ENCODE data around the gene SSR1.
A peak's percentile ranks its signal among the peaks of the same experiment; 100 is the strongest.
"Not testable (repeated sequence)": the region's sequence is repeated elsewhere in the genome, so short reads cannot be mapped to it uniquely, and the experiment has no call there.

SSR1 gene

GRCh38 chr6:7264041-7264440, 49.0 kb downstream of the SSR1 start:
- peak in 8 of 42 donors; percentile 4 to 35 (median 14) for DNase-seq
- intact Hi-C loops (cut with DNase I) = no loop called here

- intact Hi-C loops (cut with DNase I) = not testable (repeated sequence)
- DNase-seq = peak in 8 of 42 donors; percentile 1 to 33 (median 25)
Measured at GRCh38 chr6:7263519-7263805, 49.5 kb downstream of the SSR1 start.

GRCh38 chr6:7262746-7263518, 50.1 kb downstream of the SSR1 start:
- intact Hi-C loops (cut with DNase I) = no loop called here
- DNase-seq = peak in 7 of 42 donors; percentile 7 to 35 (median 25)

GRCh38 chr6:7261852-7262461, 51.0 kb downstream of the SSR1 start:
- intact Hi-C loops (cut with DNase I) = no loop called here
- DNase-seq = peak in 7 of 42 donors; percentile 7 to 44 (median 26)

GRCh38 chr6:7261032-7261841, 51.8 kb downstream of the SSR1 start:
- peak; percentile 65 to 95 (median 86) for DNase-seq
- intact Hi-C loops (cut with DNase I) = no loop called here

- DNase-seq = peak in 1 of 42 donors; percentile 20
- intact Hi-C loops (cut with DNase I) = no loop called here
Measured at GRCh38 chr6:7260291-7261031, 52.5 kb downstream of the SSR1 start.

- intact Hi-C loops (cut with DNase I) = no loop called here
- peak in 1 of 42 donors; percentile 22 for DNase-seq
Measured at GRCh38 chr6:7258231-7258763, 54.7 kb downstream of the SSR1 start.

- DNase-seq = no peak
- intact Hi-C loops (cut with DNase I) = no loop called here
Measured at GRCh38 chr6:7257521-7258230, 55.3 kb downstream of the SSR1 start.

GRCh38 chr6:7256785-7257184, 56.2 kb downstream of the SSR1 start:
- intact Hi-C loops (cut with DNase I) = no loop called here
- DNase-seq = no peak

GRCh38 chr6:7255918-7256317, 57.1 kb downstream of the SSR1 start:
- no peak for DNase-seq
- intact Hi-C loops (cut with DNase I) = no loop called here

GRCh38 chr6:7254980-7255835, 57.8 kb downstream of the SSR1 start:
- intact Hi-C loops (cut with DNase I) = no loop called here

GRCh38 chr6:7252390-7252789, 60.6 kb downstream of the SSR1 start:
- intact Hi-C loops (cut with DNase I) = no loop called here

More at GRCh38 chr6:7254980-7255835, 57.8 kb downstream of the SSR1 start:
- peak in 15 of 42 donors; percentile 3 to 53 (median 32) for DNase-seq

GRCh38 chr6:7251646-7252260, 61.2 kb downstream of the SSR1 start:
- no peak for DNase-seq
- intact Hi-C loops (cut with DNase I) = no loop called here

More at GRCh38 chr6:7252390-7252789, 60.6 kb downstream of the SSR1 start:
- DNase-seq = no peak

- intact Hi-C loops (cut with DNase I) = no loop called here
- DNase-seq = no peak
Measured at GRCh38 chr6:7250812-7251211, 62.2 kb downstream of the SSR1 start.

- intact Hi-C loops (cut with DNase I) = loop anchor here (10.0 kb wide), 1 partner anchor 525 kb away; no protein-coding TSS in a partner anchor
- no peak for DNase-seq
Measured at GRCh38 chr6:7249946-7250643, 62.9 kb downstream of the SSR1 start.

- intact Hi-C loops (cut with DNase I) = loop anchor here (10.0 kb wide), 1 partner anchor 525 kb away; no protein-coding TSS in a partner anchor
- no peak for DNase-seq
Measured at GRCh38 chr6:7249391-7249790, 63.6 kb downstream of the SSR1 start.

All from head of caudate nucleus (tissue), 42 donors.